H1 (cell line): ENCODE data around the gene RNFT2. TPM values are rescaled to one million over a fixed set of nuclear protein-coding genes. Genes with fewer than 3 reads are reported as not detected.
A peak's percentile ranks its signal among the peaks of the same experiment; 100 is the strongest.

Source experiments
- CTCF ChIA-PET: fragments of 300-600 bp; sonication (Branson Sonifier 250); formaldehyde crosslinking; loops from one replicate; lab custom pipeline; 2021; ENCODE audit not compliant: partially characterized antibody; lab: Charles Lee
- POLR2A ChIA-PET: fragments of 300-600 bp; sonication (Branson Sonifier 250); formaldehyde crosslinking; loops from one replicate; lab custom pipeline; 2021; ENCODE audit warnings: inconsistent platforms; ENCODE audit not compliant: partially characterized antibody; lab: Charles Lee
- DNase-seq, 2 experiments: peaks; one replicate each; pipeline versions ENCODE4 v3.0.0 to v3.0.0-alpha.2; 2010 to 2022; ENCODE audit warnings: low spot score in 2 of 2, low read depth in 1 of 2, mixed read lengths in 1 of 2
- FAIRE-seq: peaks from 2 replicates; lab custom pipeline; 2011; peaks lifted over from hg19 to GRCh38; lab: Jason Lieb, UNC
- H2AFZ ChIP-seq: 2 replicates; pipeline ENCODE4 v1.8.1; 2012; ENCODE audit warnings: low read length, inconsistent platforms
- H2AK5ac ChIP-seq: 2 replicates; pipeline ENCODE4 v1.6.1; 2013; ENCODE audit warnings: low read depth, low read length
- H2BK120ac ChIP-seq: replicated peaks from 2 replicates; pipeline ENCODE3; 2013; ENCODE audit warnings: low read depth, low read length, inconsistent platforms
- H2BK12ac ChIP-seq: 2 replicates; pipeline ENCODE4 v1.6.1; 2013; ENCODE audit warnings: low read depth, low read length
- H2BK15ac ChIP-seq: 2 replicates; pipeline ENCODE4 v1.6.1; 2013; ENCODE audit warnings: low read length
- H2BK20ac ChIP-seq: 2 replicates; pipeline ENCODE4 v1.6.1; 2013; ENCODE audit warnings: low read length
- H2BK5ac ChIP-seq: 2 replicates; pipeline ENCODE4 v1.6.1; 2013; ENCODE audit warnings: low read depth, low read length
- H3K14ac ChIP-seq: 2 replicates; pipeline ENCODE4 v1.6.1; 2013; ENCODE audit warnings: inconsistent platforms; ENCODE audit not compliant: insufficient read length
- H3K18ac ChIP-seq: 2 replicates; pipeline ENCODE4 v1.6.1; 2013; ENCODE audit warnings: low read length; ENCODE audit errors: extremely low read depth
- H3K23ac ChIP-seq: 2 replicates; pipeline ENCODE4 v1.6.1; 2013; ENCODE audit warnings: inconsistent platforms; ENCODE audit not compliant: insufficient read length
- H3K23me2 ChIP-seq: 2 replicates; pipeline ENCODE4 v1.6.1; 2013; ENCODE audit warnings: low read depth, low read length
- H3K27ac ChIP-seq: 2 replicates; pipeline ENCODE4 v1.6.1; 2011; ENCODE audit warnings: low read depth, low read length, inconsistent platforms
- H3K27me3 ChIP-seq, 4 experiments: replicated peaks in 1 of 4; 1 replicate in 1 of 4; 2 replicates in 3 of 4; pipeline versions ENCODE4 v1.6.1 to v1.8.1; 2011 to 2013; ENCODE audit warnings: low read length in 3 of 4, mild to moderate bottlenecking in 3 of 4, inconsistent platforms in 2 of 4, mixed read lengths in 2 of 4, moderate library complexity in 1 of 4; ENCODE audit not compliant: control insufficient read depth in 3 of 4, insufficient read depth in 3 of 4; ENCODE audit errors: extremely low read depth in 1 of 4
- H3K36me3 ChIP-seq, 4 experiments: 2 replicates each; pipeline versions ENCODE4 v1.6.1 to v1.8.1; 2011 to 2013; ENCODE audit warnings: mild to moderate bottlenecking in 4 of 4, low read length in 3 of 4, moderate library complexity in 2 of 4, control low read depth in 1 of 4, inconsistent platforms in 1 of 4; ENCODE audit not compliant: insufficient read depth in 4 of 4, control insufficient read depth in 2 of 4
- H3K4ac ChIP-seq: replicated peaks from 2 replicates; pipeline ENCODE3; 2013; ENCODE audit warnings: low read length, low read depth, mixed read lengths, inconsistent platforms; ENCODE audit not compliant: insufficient read length
- H3K4me1 ChIP-seq, 4 experiments: replicated peaks in 1 of 4; 1 replicate in 1 of 4; 2 replicates in 3 of 4; pipeline versions ENCODE4 v1.6.1 to v1.8.1; 2011 to 2013; ENCODE audit warnings: low read length in 3 of 4, inconsistent platforms in 2 of 4, mixed read lengths in 1 of 4; ENCODE audit not compliant: insufficient read depth in 4 of 4, control insufficient read depth in 3 of 4
- H3K4me2 ChIP-seq, 2 experiments: 2 replicates each; pipeline versions ENCODE4 v1.6.1 to v1.8.1; 2011 to 2013; ENCODE audit warnings: low read depth in 2 of 2, low read length in 2 of 2, control low read depth in 1 of 2, inconsistent platforms in 1 of 2, mild to moderate bottlenecking in 1 of 2; ENCODE audit not compliant: insufficient read depth in 1 of 2
- H3K4me3 ChIP-seq, 4 experiments: fragments of 200-600, 300-600 bp in 1 of 4; sonication (generic), shearing (Covaris generic), sonication (Bioruptor Twin) in 1 of 4; 2 replicates each; pipeline versions ENCODE4 v1.5.1 to v1.8.1; 2011 to 2016; ENCODE audit warnings: low read length in 4 of 4, low read depth in 3 of 4, control low read depth in 2 of 4, inconsistent platforms in 2 of 4, mild to moderate bottlenecking in 2 of 4, mixed read lengths in 1 of 4, moderate library complexity in 1 of 4; ENCODE audit not compliant: insufficient read depth in 2 of 4; ENCODE audit errors: extremely low read depth in 1 of 4
- H3K56ac ChIP-seq: replicated peaks from 2 replicates; pipeline ENCODE3; 2013; ENCODE audit warnings: low read depth, mild to moderate bottlenecking, mixed read lengths, low read length, inconsistent platforms; ENCODE audit not compliant: insufficient read length
- H3K79me1 ChIP-seq: 2 replicates; pipeline ENCODE4 v1.6.1; 2013; ENCODE audit warnings: low read depth, low read length, control low read depth
- H3K79me2 ChIP-seq, 2 experiments: 2 replicates each; pipeline versions ENCODE4 v1.6.1 to v1.8.1; 2012 to 2013; ENCODE audit warnings: low read length in 2 of 2, mild to moderate bottlenecking in 2 of 2, inconsistent platforms in 1 of 2; ENCODE audit not compliant: insufficient read depth in 2 of 2, control insufficient read depth in 1 of 2
- H3K9ac ChIP-seq, 4 experiments: replicated peaks in 1 of 4; 1 replicate in 1 of 4; 2 replicates in 3 of 4; pipeline versions ENCODE4 v1.6.1 to v1.8.1; 2011 to 2013; ENCODE audit warnings: low read depth in 3 of 4, low read length in 3 of 4, control low read depth in 2 of 4, mild to moderate bottlenecking in 2 of 4, moderate library complexity in 2 of 4, inconsistent platforms in 1 of 4; ENCODE audit errors: extremely low read depth in 1 of 4
- H3K9me3 ChIP-seq, 2 experiments: 2 replicates each; pipeline versions ENCODE4 v1.6.1 to v1.8.1; 2012 to 2013; ENCODE audit warnings: mild to moderate bottlenecking in 2 of 2, moderate library complexity in 2 of 2, control low read depth in 1 of 2, inconsistent platforms in 1 of 2, low read depth in 1 of 2, low read length in 1 of 2, mixed read lengths in 1 of 2; ENCODE audit not compliant: insufficient read depth in 2 of 2
- H4K20me1 ChIP-seq, 2 experiments: replicated peaks in 1 of 2; 2 replicates each; pipeline versions ENCODE3 to v1.8.1; 2011 to 2013; ENCODE audit warnings: inconsistent platforms in 2 of 2, low read length in 2 of 2, mild to moderate bottlenecking in 1 of 2; ENCODE audit not compliant: insufficient read depth in 2 of 2, control insufficient read depth in 1 of 2
- H4K5ac ChIP-seq: 2 replicates; pipeline ENCODE4 v1.6.1; 2013; ENCODE audit warnings: low read length, low read depth, mixed read lengths, inconsistent platforms; ENCODE audit not compliant: insufficient read length
- H4K8ac ChIP-seq: 2 replicates; pipeline ENCODE4 v1.8.0; 2013; ENCODE audit warnings: mild to moderate bottlenecking, moderate library complexity, low read length, inconsistent platforms; ENCODE audit not compliant: insufficient read depth; ENCODE audit errors: extremely low read depth
- H4K91ac ChIP-seq: replicated peaks from 2 replicates; pipeline ENCODE3; 2013; ENCODE audit warnings: low read length, mixed read lengths, inconsistent platforms; ENCODE audit not compliant: insufficient read length
- MAX ChIP-seq: IDR thresholded peaks from 2 replicates; pipeline ENCODE4 v1.6.1; 2012; ENCODE audit warnings: inconsistent platforms
- SUZ12 ChIP-seq: fragments of 200-600 bp; sonication (generic); IDR thresholded peaks from 2 replicates; pipeline ENCODE4 v1.6.1; 2012; ENCODE audit warnings: mild to moderate bottlenecking, inconsistent platforms, low read length, moderate library complexity, mixed read lengths
- WGBS, 2 experiments: shearing (Covaris generic) in 1 of 2; methylation state at CpG; one replicate each; pipeline versions ENCODE4 v1.1.6 to v1.1.7; 2013 to 2015; ENCODE audit warnings: low lambda C conversion rate in 2 of 2, mixed read lengths in 2 of 2, inconsistent platforms in 1 of 2, low coverage in 1 of 2, missing lambda C conversion rate in 1 of 2; ENCODE audit not compliant: insufficient replicate concordance in 2 of 2, insufficient coverage in 1 of 2, insufficient read length in 1 of 2; ENCODE audit errors: extremely low coverage in 1 of 2, missing lambda C conversion rate in 1 of 2; 5-methylcytosine and 5-hydroxymethylcytosine counted together
- polyA plus RNA-seq, 7 experiments: library from polyadenylated mRNA; depleted of rRNA in 3 of 7; stranded (reverse) in 5 of 7; unstranded in 2 of 7; fragments of >200 nt in 5 of 7; fragments of 200-250 nt in 2 of 7; gene quantifications; 1 replicate in 5 of 7; 2 replicates in 1 of 7; 4 replicates in 1 of 7; pipeline versions ENCODE4 v1.2.1 to v1.2.3, GENCODE V29; 2011 to 2013; ENCODE audit warnings: missing spikeins in 2 of 7, mixed read lengths in 2 of 7
- total RNA-seq: library from RNA; stranded (reverse); fragmentation: NEBNext Ultra II Directional; extraction: Animal tissue kit (Norgen Biotek cat#: 25700); gene quantifications from 2 replicates; pipeline ENCODE4 v1.2.1, GENCODE V29; 2021

The RNFT2 gene
- total and polyA plus RNA-seq, 2 of the 8 experiments (the other 6 are each of a cell fraction or from before 2014, with no cell fraction given): 14.2 to 33.1 TPM

DNA sequence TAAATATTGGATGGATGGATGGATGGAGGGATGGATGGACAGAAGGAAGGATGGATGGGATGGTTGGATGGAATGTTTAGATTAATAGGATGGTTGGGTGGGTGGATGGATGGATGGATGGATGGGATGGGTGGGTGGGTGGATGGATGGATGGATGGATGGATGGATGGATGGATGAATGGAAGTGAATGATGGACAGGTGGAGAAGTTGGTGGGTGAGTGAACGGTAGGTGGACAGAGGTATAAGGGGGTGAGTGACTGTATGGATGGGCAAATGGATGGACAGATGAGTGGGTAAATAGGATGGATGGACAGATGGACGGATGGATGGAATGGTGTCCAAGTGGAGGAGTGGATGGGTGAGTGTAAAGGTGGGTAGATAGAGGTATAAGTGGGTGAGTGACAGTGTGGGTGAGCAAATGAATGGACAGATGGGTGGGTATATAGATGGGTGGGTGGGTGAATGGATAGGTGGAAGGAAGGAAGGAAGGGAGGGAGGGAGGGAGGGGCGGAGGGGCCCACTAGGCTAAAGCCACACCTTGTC, 101.2 kb downstream of the RNFT2 start:
- POLR2A ChIA-PET: interaction anchor here (1.0 kb wide), 1 partner anchor 19 kb away, joined by 3 read pairs; no protein-coding TSS in a partner anchor
- no peak overlapping the region for H3K14ac ChIP-seq
- H3K79me1 ChIP-seq: no peaks in the 10 kb centered on the region
- H4K5ac ChIP-seq: no peak overlapping the region
- H2AK5ac ChIP-seq: no peak overlapping the region
- H3K23ac ChIP-seq: no peak overlapping the region
- H2BK120ac ChIP-seq: no peak overlapping the region
- no peak overlapping the region for H3K4me2 ChIP-seq
- WGBS, 2 experiments: 86% methylated on average over 2 of the region's 3 CpGs; no CpG with 5 or more reads in 1 of the 2 experiments
- H3K9me3 ChIP-seq: no peaks in the 10 kb centered on the region
- peaks cover 5% of the 10 kb centered on the region; the same call in 1 of the 2 replicates for H3K23me2 ChIP-seq
- H3K18ac ChIP-seq: no peak overlapping the region
- FAIRE-seq (no peak), DNase-seq (no peak)
- H2BK20ac ChIP-seq: no peak overlapping the region
- H3K4me3 ChIP-seq: no peak overlapping the region
- TF ChIP-seq SUZ12 (no peak), MAX (no peak)
- no peaks in the 10 kb centered on the region; a peak in 1 of 7 replicates for H3K4me1 ChIP-seq
- CTCF ChIA-PET: no interaction called here
- H4K8ac ChIP-seq: no peak overlapping the region
- no peaks in the 10 kb centered on the region for H3K27me3 ChIP-seq
- peaks cover 0 to 3% (median 0%) of the 10 kb centered on the region in 4 experiments; a peak in 4 of 8 replicates for H3K36me3 ChIP-seq
- no peaks in the 10 kb centered on the region for H3K79me2 ChIP-seq
- peaks cover 2 to 3% of the 10 kb centered on the region in 2 experiments for H4K20me1 ChIP-seq
- 0 out of 7 replicates have a peak overlapping the region, but pooled peaks of 1 of the 4 experiments have one; percentile 21 for H3K9ac ChIP-seq
- no peak overlapping the region for H2BK5ac ChIP-seq
- H3K56ac ChIP-seq: no peak overlapping the region
- no peak overlapping the region for H3K27ac ChIP-seq
- no peak overlapping the region for H4K91ac ChIP-seq
- H2AFZ ChIP-seq: no peak overlapping the region
- no peak overlapping the region for H2BK12ac ChIP-seq
- H3K4ac ChIP-seq: no peak overlapping the region
- H2BK15ac ChIP-seq: no peak overlapping the region
